Measurements from ENCODE around the gene CHD9. TPM values are rescaled to one million over a fixed set of nuclear protein-coding genes. Genes with fewer than 3 reads are reported as not detected.
"Not testable (repeated sequence)": the region's sequence is repeated elsewhere in the genome, so short reads cannot be mapped to it uniquely, and the experiment has no call there.

The CHD9 gene
- total RNA-seq, 1 donor from 2014 or later = 36.4 TPM

- intact Hi-C loops (cut with micrococcal nuclease) = no loop called here
- ATAC-seq (peak; percentile 75), DNase-seq (no peak)
These were observed 105.1 kb downstream of the CHD9 start for GRCh38 chr16:53159781-53160436.

GRCh38 chr16:53166099-53166498, 111.3 kb downstream of the CHD9 start:
- no peak for DNase-seq
- ATAC-seq = no peak
- intact Hi-C loops (cut with micrococcal nuclease) = no loop called here

- intact Hi-C loops (cut with micrococcal nuclease) = no loop called here
- no peak for DNase-seq
- ATAC-seq = no peak
These were observed 114.0 kb downstream of the CHD9 start for GRCh38 chr16:53168744-53169143.

GRCh38 chr16:53172517-53172916, 117.7 kb downstream of the CHD9 start:
- no peak for DNase-seq
- intact Hi-C loops (cut with micrococcal nuclease) = no loop called here
- no peak for ATAC-seq

- DNase-seq (no peak), ATAC-seq (no peak)
- intact Hi-C loops (cut with micrococcal nuclease) = no loop called here
These were observed 120.3 kb downstream of the CHD9 start for GRCh38 chr16:53175118-53175517.

- intact Hi-C loops (cut with micrococcal nuclease) = no loop called here
- ATAC-seq (no peak), DNase-seq (no peak)
These were observed 121.6 kb downstream of the CHD9 start for GRCh38 chr16:53176434-53176833.

GRCh38 chr16:53183442-53183841, 128.7 kb downstream of the CHD9 start:
- ATAC-seq = no peak
- no peak for DNase-seq
- intact Hi-C loops (cut with micrococcal nuclease) = no loop called here

- ATAC-seq; intact Hi-C loops (cut with micrococcal nuclease); DNase-seq: not testable (repeated sequence)
These were observed 130.9 kb downstream of the CHD9 start for GRCh38 chr16:53185741-53186140.

GRCh38 chr16:53187775-53188174, 133.0 kb downstream of the CHD9 start:
- intact Hi-C loops (cut with micrococcal nuclease) = no loop called here
- DNase-seq (no peak), ATAC-seq (no peak)

- intact Hi-C loops (cut with micrococcal nuclease) = no loop called here
- DNase-seq = no peak
- no peak for ATAC-seq
These were observed 136.6 kb downstream of the CHD9 start for GRCh38 chr16:53191413-53191812.

- DNase-seq (no peak), ATAC-seq (no peak)
- intact Hi-C loops (cut with micrococcal nuclease) = no loop called here
These were observed 144.1 kb downstream of the CHD9 start for GRCh38 chr16:53198933-53199332.

- no peak for ATAC-seq
- intact Hi-C loops (cut with micrococcal nuclease) = loop anchor here (10.0 kb wide), 1 partner anchor 147 kb away; the partner anchor contains the start of genes CHD9 and CHD9NB
- no peak for DNase-seq
These were observed 147.1 kb downstream of the CHD9 start for GRCh38 chr16:53201900-53202299.

GRCh38 chr16:53202398-53202797, 147.6 kb downstream of the CHD9 start:
- no peak for ATAC-seq
- DNase-seq = no peak
- intact Hi-C loops (cut with micrococcal nuclease) = loop anchor here (10.0 kb wide), 1 partner anchor 148 kb away; the partner anchor contains the start of genes CHD9 and CHD9NB

- intact Hi-C loops (cut with micrococcal nuclease) = loop anchor here (10.0 kb wide), 1 partner anchor 153 kb away; the partner anchor contains the start of genes CHD9 and CHD9NB
- no peak for DNase-seq
- peak; percentile 96 for ATAC-seq
These were observed 153.3 kb downstream of the CHD9 start for GRCh38 chr16:53207810-53208752.

GRCh38 chr16:53209429-53209828, 154.6 kb downstream of the CHD9 start:
- intact Hi-C loops (cut with micrococcal nuclease) = loop anchor here (10.0 kb wide), 1 partner anchor 155 kb away; the partner anchor contains the start of genes CHD9 and CHD9NB
- DNase-seq (no peak), ATAC-seq (no peak)

GRCh38 chr16:53209877-53210276, 155.1 kb downstream of the CHD9 start:
- no peak for ATAC-seq
- intact Hi-C loops (cut with micrococcal nuclease) = loop anchor here (10.0 kb wide), 1 partner anchor 155 kb away; the partner anchor contains the start of genes CHD9 and CHD9NB
- DNase-seq = no peak

GRCh38 chr16:53211253-53211652, 156.5 kb downstream of the CHD9 start:
- ATAC-seq (no peak), DNase-seq (no peak)
- intact Hi-C loops (cut with micrococcal nuclease) = no loop called here

GRCh38 chr16:53212893-53213223, 158.1 kb downstream of the CHD9 start:
- intact Hi-C loops (cut with micrococcal nuclease) = no loop called here
- DNase-seq (no peak), ATAC-seq (peak; percentile 30)

GRCh38 chr16:53213542-53213941, 158.8 kb downstream of the CHD9 start:
- intact Hi-C loops (cut with micrococcal nuclease) = no loop called here
- DNase-seq (no peak), ATAC-seq (no peak)

- intact Hi-C loops (cut with micrococcal nuclease) = no loop called here
- no peak for ATAC-seq
- DNase-seq = no peak
These were observed 162.0 kb downstream of the CHD9 start for GRCh38 chr16:53216798-53217197.
